ENCODE data around the gene PRAMEF11. TPM values are rescaled to one million over a fixed set of nuclear protein-coding genes. Genes with fewer than 3 reads are reported as not detected.
"Not testable (repeated sequence)": the region's sequence is repeated elsewhere in the genome, so short reads cannot be mapped to it uniquely, and the experiment has no call there.

The PRAMEF11 gene
- not detected for total RNA-seq
- polyA plus RNA-seq (ENCODE audit: insufficient read length in 2 of 2) = not detected
- long read RNA-seq, donor 1 = 0 reads
- long read RNA-seq, donor 2 = 0 reads
- long read RNA-seq, donor 3 = 0 reads
- long read RNA-seq, donor 4 = 0 reads

DNA sequence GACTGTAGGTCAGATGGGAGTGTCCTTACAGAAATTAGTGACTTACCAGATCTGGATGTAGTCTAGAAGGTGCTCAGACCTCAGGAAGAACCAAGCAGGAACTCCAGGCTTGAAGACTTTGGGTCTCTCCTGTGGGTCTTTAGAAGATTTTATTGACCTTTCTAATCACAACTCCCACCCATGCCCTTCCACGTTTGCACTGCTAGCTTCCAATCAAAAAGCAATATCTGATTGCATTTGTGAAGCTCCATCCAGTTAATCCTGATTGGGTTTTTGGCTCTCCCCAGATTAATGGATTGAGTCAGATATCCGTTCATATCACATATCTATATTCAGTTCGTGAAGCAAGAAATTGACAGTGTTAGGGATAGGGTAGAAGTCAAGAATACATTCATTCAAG is at the start of gene PRAMEF11:
Gene PRAMEF11, minus strand, starts transcription at position 101 of the 400 bp plus-strand sequence. CDS start 2,621 bp downstream, outside the sequence.
- 67% methylated on average over 1 of the region's 3 CpGs for WGBS (ENCODE audit: insufficient coverage)
- H3K9me3 ChIP-seq (ENCODE audit: control insufficient read depth, insufficient read depth, low read length); DNase-seq (ENCODE audit: low read depth in 4 of 6, low spot score in 6 of 6); H3K4me1 ChIP-seq (ENCODE audit: control insufficient read depth, insufficient read depth, low read length); H3K4me3 ChIP-seq (ENCODE audit: low read depth, low read length); H3K27ac ChIP-seq (ENCODE audit: low read depth, low read length); H3K27me3 ChIP-seq (ENCODE audit: control insufficient read depth, insufficient read depth, low read length); H3K36me3 ChIP-seq (ENCODE audit: control insufficient read depth, insufficient read depth, low read length): not testable (repeated sequence)

DNA sequence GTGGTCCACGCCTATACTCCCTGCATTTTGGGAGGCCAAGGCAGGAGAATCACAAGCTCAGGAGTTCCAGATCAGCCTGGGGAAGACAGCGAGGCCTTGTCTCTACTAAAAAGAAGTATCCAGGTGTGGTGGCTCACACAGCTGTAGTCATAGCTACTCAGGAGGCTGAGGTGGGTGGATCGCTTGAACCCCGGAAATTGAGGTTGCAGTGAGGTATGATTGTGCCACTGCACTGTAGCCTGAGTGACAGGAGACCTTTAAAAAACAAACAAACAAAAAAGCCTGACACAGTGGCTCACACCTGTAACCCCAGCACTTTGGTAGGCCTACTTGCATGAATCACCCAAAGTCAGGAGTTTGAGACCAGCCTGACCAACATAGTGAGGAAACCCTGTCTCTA is 47.2 kb upstream of the PRAMEF11 start:
- H3K4me3 ChIP-seq (ENCODE audit: low read depth, low read length); H3K36me3 ChIP-seq (ENCODE audit: control insufficient read depth, insufficient read depth, low read length); H3K27ac ChIP-seq (ENCODE audit: low read depth, low read length); DNase-seq (ENCODE audit: low read depth in 4 of 6, low spot score in 6 of 6); H3K27me3 ChIP-seq (ENCODE audit: control insufficient read depth, insufficient read depth, low read length); H3K9me3 ChIP-seq (ENCODE audit: control insufficient read depth, insufficient read depth, low read length); H3K4me1 ChIP-seq (ENCODE audit: control insufficient read depth, insufficient read depth, low read length): not testable (repeated sequence)
- WGBS (ENCODE audit: insufficient coverage) = 60% methylated on average over 1 of the region's 4 CpGs

- H3K27ac ChIP-seq (ENCODE audit: low read depth, low read length); H3K4me3 ChIP-seq (ENCODE audit: low read depth, low read length); DNase-seq (ENCODE audit: low read depth in 4 of 6, low spot score in 6 of 6); H3K27me3 ChIP-seq (ENCODE audit: control insufficient read depth, insufficient read depth, low read length); H3K9me3 ChIP-seq (ENCODE audit: control insufficient read depth, insufficient read depth, low read length); H3K36me3 ChIP-seq (ENCODE audit: control insufficient read depth, insufficient read depth, low read length); H3K4me1 ChIP-seq (ENCODE audit: control insufficient read depth, insufficient read depth, low read length): not testable (repeated sequence)
- WGBS (ENCODE audit: insufficient coverage) = no CpG with 5 or more reads among the region's 7 CpGs
These were observed 32.1 kb upstream of the PRAMEF11 start for GRCh38 chr1:12863131-12863880.

DNA sequence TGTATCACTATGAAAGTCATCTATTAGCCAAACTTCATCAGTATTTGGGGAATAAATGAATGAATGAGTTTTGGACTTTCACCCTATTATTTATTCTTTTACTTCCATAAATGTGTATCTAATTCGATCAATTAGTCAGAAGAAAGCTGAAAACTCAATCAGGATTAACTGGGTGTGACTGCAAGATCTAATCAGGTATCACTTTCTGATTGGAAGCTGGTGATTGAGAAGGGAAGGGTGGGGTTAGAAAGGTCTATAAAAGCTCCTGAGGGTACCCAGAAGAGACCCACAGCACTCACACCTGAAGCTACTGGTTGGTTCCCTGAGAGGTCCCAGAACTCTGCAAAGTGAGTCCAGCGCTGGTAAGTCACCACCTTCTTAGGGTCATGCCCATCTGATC is 25.6 kb upstream of the PRAMEF11 start, which contains the start of gene PRAMEF2:
Gene PRAMEF2, plus strand, starts transcription at position 301 of the 400 bp plus-strand sequence. CDS start 1,924 bp downstream, outside the sequence.
- H3K36me3 ChIP-seq (ENCODE audit: control insufficient read depth, insufficient read depth, low read length); H3K27me3 ChIP-seq (ENCODE audit: control insufficient read depth, insufficient read depth, low read length); H3K9me3 ChIP-seq (ENCODE audit: control insufficient read depth, insufficient read depth, low read length); H3K4me1 ChIP-seq (ENCODE audit: control insufficient read depth, insufficient read depth, low read length); DNase-seq (ENCODE audit: low read depth in 4 of 6, low spot score in 6 of 6); H3K4me3 ChIP-seq (ENCODE audit: low read depth, low read length); H3K27ac ChIP-seq (ENCODE audit: low read depth, low read length): not testable (repeated sequence)
- WGBS (ENCODE audit: insufficient coverage) = no CpG with 5 or more reads among the region's 2 CpGs

GRCh38 chr1:12851779-12852178 is 20.6 kb upstream of the PRAMEF11 start:
- 80% methylated on average over 1 of the region's 4 CpGs for WGBS (ENCODE audit: insufficient coverage)
- no peaks in the 10 kb centered on the region for H3K4me1 ChIP-seq (ENCODE audit: control insufficient read depth, insufficient read depth, low read length)
- H3K9me3 ChIP-seq (ENCODE audit: control insufficient read depth, insufficient read depth, low read length) = no peaks in the 10 kb centered on the region
- no peak for DNase-seq (ENCODE audit: low read depth in 4 of 6, low spot score in 6 of 6)
- no peaks in the 10 kb centered on the region for H3K27me3 ChIP-seq (ENCODE audit: control insufficient read depth, insufficient read depth, low read length)
- no peak overlapping the region for H3K4me3 ChIP-seq (ENCODE audit: low read depth, low read length)
- H3K36me3 ChIP-seq (ENCODE audit: control insufficient read depth, insufficient read depth, low read length) = no peaks in the 10 kb centered on the region
- H3K27ac ChIP-seq (ENCODE audit: low read depth, low read length) = no peak overlapping the region

DNA sequence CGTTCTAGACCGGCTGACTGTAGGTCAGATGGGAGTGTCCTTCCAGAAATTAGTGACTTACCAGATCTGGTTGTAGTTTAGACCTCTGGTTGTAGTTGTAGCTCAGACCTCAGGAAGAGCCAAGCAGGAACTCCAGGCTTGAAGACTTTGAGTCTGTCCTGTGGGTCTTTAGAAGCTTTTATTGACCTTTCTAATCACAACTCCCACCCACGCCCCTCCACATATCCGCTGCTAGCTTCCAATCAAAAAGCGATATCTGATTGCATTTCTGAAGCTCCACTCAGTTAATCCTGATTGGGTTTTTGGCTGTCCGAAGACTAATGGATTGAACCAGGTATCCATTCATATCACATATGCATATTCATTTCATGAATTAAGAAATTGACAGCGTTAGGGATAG is 17.4 kb upstream of the PRAMEF11 start, which contains the start of gene HNRNPCL1:
Gene HNRNPCL1, minus strand, starts transcription at position 101 of the 400 bp plus-strand sequence. CDS start 431 bp downstream, outside the sequence.
- DNase-seq (ENCODE audit: low read depth in 4 of 6, low spot score in 6 of 6); H3K36me3 ChIP-seq (ENCODE audit: control insufficient read depth, insufficient read depth, low read length); H3K4me3 ChIP-seq (ENCODE audit: low read depth, low read length); H3K27me3 ChIP-seq (ENCODE audit: control insufficient read depth, insufficient read depth, low read length); H3K27ac ChIP-seq (ENCODE audit: low read depth, low read length); H3K4me1 ChIP-seq (ENCODE audit: control insufficient read depth, insufficient read depth, low read length); H3K9me3 ChIP-seq (ENCODE audit: control insufficient read depth, insufficient read depth, low read length): not testable (repeated sequence)
- WGBS (ENCODE audit: insufficient coverage) = 95% methylated on average over 3 of the region's 7 CpGs

DNA sequence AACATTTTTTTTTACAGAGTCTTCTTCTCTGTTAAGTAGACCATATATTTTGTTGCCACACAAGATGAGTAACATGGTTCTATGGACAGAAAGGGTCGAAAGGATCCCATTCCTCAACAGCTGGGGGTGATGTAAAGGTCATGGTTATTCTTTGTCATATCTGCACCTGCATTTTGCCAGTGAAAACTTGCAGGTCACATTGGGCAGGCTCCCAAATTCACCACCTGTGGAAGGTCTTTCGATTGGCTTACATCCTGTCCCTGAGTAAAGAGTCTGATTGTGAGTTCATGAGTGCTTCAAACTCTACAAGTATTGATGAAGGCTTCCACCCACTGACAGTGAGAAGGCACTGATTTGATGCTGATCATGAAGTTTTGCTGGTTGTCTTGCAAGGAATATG is 2.0 kb upstream of the PRAMEF11 start:
- not testable (repeated sequence) for H3K4me3 ChIP-seq (ENCODE audit: low read depth, low read length); H3K27ac ChIP-seq (ENCODE audit: low read depth, low read length); H3K9me3 ChIP-seq (ENCODE audit: control insufficient read depth, insufficient read depth, low read length); H3K27me3 ChIP-seq (ENCODE audit: control insufficient read depth, insufficient read depth, low read length); H3K36me3 ChIP-seq (ENCODE audit: control insufficient read depth, insufficient read depth, low read length); H3K4me1 ChIP-seq (ENCODE audit: control insufficient read depth, insufficient read depth, low read length); DNase-seq (ENCODE audit: low read depth in 4 of 6, low spot score in 6 of 6)
- 67% methylated on average over 1 of the region's 2 CpGs for WGBS (ENCODE audit: insufficient coverage)

DNA sequence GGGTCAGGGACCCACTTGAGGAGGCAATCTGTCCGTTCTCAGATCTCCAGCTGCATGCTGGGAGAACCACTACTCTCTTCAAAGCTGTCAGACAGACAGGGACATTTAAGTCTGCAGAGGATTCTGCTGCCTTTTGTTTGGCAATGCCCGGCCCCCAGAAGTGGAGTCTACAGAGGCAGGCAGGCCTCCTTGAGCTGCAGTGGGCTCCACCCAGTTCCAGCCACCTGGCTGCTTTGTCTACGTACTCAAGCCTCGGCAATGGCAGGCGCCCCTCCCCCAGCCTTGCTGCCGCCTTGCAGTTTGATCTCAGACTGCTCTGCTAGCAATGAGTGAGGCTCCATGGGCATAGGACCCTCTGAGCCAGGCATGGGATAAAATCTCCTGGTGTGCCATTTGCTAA is 12.1 kb downstream of the PRAMEF11 start:
- H3K9me3 ChIP-seq (ENCODE audit: control insufficient read depth, insufficient read depth, low read length); DNase-seq (ENCODE audit: low read depth in 4 of 6, low spot score in 6 of 6); H3K36me3 ChIP-seq (ENCODE audit: control insufficient read depth, insufficient read depth, low read length); H3K4me3 ChIP-seq (ENCODE audit: low read depth, low read length); H3K27ac ChIP-seq (ENCODE audit: low read depth, low read length); H3K27me3 ChIP-seq (ENCODE audit: control insufficient read depth, insufficient read depth, low read length); H3K4me1 ChIP-seq (ENCODE audit: control insufficient read depth, insufficient read depth, low read length): not testable (repeated sequence)
- WGBS (ENCODE audit: insufficient coverage) = 87% methylated on average over 5 of the region's 6 CpGs

DNA sequence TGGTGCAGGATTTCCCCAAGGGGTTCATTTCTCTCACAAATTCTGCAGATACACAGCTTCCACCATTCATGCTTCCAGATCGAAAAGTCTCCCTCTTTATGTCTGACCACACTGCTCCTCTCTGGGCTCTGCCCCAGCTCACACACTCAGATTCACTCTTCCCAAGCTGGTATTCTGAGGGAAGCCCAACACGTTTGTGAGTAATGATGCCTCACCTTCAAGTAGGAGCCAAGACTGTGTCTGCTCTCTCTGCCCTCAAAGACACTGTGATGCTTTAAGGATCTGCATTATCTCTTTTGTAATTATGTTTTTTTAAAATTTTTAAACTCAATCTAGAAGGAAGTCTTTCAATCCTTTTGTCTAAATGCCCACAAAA is 19.8 kb downstream of the PRAMEF11 start:
- DNase-seq (ENCODE audit: low read depth in 4 of 6, low spot score in 6 of 6) = no peak
- H3K9me3 ChIP-seq (ENCODE audit: control insufficient read depth, insufficient read depth, low read length) = no peaks in the 10 kb centered on the region
- 100% methylated on average over 1 of the region's 2 CpGs for WGBS (ENCODE audit: insufficient coverage)
- H3K27me3 ChIP-seq (ENCODE audit: control insufficient read depth, insufficient read depth, low read length) = no peaks in the 10 kb centered on the region
- H3K36me3 ChIP-seq (ENCODE audit: control insufficient read depth, insufficient read depth, low read length) = no peaks in the 10 kb centered on the region
- H3K27ac ChIP-seq (ENCODE audit: low read depth, low read length) = no peak overlapping the region
- no peaks in the 10 kb centered on the region for H3K4me1 ChIP-seq (ENCODE audit: control insufficient read depth, insufficient read depth, low read length)
- H3K4me3 ChIP-seq (ENCODE audit: low read depth, low read length) = no peak overlapping the region

All from spinal cord (tissue), 10 donors.